PFSK-1 (cell line): ENCODE results near the gene TUBB2A.

ENCODE experiments used
- POLR2AphosphoS5 ChIP-seq: IDR thresholded peaks from 2 replicates; pipeline ENCODE4 v1.6.1; 2012; ENCODE audit warnings: low read depth, mild to moderate bottlenecking, control low read depth, low read length, moderate library complexity
- SIN3A ChIP-seq: IDR thresholded peaks from 2 replicates; pipeline ENCODE4 v1.6.1; 2012; ENCODE audit warnings: mild to moderate bottlenecking, low read length, moderate library complexity, borderline replicate concordance; ENCODE audit not compliant: insufficient read depth
- TF ChIP-seq, protein P1 (sequence below), 2 experiments: IDR thresholded peaks; 2 replicates each; pipeline versions ENCODE4 v1.6.1 to v1.8.0; 2011 to 2012; ENCODE audit warnings: low read depth in 2 of 2, low read length in 2 of 2, control low read depth in 1 of 2, inconsistent platforms in 1 of 2, mild to moderate bottlenecking in 1 of 2, moderate library complexity in 1 of 2; ENCODE audit not compliant: insufficient read depth in 1 of 2

DNA sequence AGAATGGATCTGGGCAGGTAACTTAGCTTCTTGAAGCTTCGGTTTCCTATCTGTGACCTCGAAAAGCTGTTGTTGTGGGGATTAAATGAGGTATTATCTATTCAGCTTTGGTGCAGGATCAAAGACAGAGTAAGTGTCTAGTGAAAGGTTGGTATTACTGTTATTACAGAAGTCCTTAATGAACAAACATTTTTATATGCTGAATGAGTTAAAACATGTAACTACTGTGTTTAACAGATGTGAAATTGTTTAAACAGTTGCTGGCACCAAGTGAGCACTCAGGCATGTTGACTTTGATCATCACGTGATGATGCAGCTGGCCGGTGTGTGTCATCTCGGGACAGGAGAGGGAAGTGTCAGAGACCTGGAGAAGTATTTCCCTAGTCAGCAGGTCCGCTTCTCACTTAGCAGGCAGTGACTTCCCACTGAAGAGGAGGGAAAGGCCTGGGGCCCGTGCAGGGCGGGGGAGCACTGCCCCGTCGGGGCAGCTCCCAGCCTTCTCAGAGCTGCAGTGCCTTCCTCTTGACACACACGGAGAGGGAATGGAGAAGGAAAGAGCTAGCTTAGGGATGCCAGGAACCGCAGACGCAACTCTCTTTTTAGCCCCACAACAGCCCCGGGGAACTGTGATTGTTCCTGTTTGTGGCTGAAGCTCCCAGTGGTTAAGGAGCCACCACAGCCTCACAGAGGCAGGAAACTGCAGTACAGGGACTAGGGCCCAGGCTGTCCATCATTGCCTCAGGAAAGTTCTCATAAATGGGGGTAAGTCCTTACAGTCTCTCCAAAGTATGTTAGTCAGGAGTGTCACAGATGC is 18.0 kb downstream of the TUBB2A start:
- TF ChIP-seq, protein P1, sequence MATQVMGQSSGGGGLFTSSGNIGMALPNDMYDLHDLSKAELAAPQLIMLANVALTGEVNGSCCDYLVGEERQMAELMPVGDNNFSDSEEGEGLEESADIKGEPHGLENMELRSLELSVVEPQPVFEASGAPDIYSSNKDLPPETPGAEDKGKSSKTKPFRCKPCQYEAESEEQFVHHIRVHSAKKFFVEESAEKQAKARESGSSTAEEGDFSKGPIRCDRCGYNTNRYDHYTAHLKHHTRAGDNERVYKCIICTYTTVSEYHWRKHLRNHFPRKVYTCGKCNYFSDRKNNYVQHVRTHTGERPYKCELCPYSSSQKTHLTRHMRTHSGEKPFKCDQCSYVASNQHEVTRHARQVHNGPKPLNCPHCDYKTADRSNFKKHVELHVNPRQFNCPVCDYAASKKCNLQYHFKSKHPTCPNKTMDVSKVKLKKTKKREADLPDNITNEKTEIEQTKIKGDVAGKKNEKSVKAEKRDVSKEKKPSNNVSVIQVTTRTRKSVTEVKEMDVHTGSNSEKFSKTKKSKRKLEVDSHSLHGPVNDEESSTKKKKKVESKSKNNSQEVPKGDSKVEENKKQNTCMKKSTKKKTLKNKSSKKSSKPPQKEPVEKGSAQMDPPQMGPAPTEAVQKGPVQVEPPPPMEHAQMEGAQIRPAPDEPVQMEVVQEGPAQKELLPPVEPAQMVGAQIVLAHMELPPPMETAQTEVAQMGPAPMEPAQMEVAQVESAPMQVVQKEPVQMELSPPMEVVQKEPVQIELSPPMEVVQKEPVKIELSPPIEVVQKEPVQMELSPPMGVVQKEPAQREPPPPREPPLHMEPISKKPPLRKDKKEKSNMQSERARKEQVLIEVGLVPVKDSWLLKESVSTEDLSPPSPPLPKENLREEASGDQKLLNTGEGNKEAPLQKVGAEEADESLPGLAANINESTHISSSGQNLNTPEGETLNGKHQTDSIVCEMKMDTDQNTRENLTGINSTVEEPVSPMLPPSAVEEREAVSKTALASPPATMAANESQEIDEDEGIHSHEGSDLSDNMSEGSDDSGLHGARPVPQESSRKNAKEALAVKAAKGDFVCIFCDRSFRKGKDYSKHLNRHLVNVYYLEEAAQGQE (IDR thresholded peaks at IDR 0.05; ENCODE audit: insufficient read depth in 1 of 2, low read depth in 2 of 2, low read length in 2 of 2) = 0 out of 4 replicates have a peak, but pooled peaks of 1 of the 2 experiments have one; percentile 16
- TF ChIP-seq SIN3A (peak; percentile 89; the same call in 1 of the 2 replicates), POLR2AphosphoS5 (peak; percentile 31; the same call in 1 of the 2 replicates)
